Effector memory CD8-positive, alpha-beta T cell (primary cell): ENCODE measurements around the gene VILL.

Experiments
- ATAC-seq: fragments of 150-1000 bp; cut with Tn5 transposase; replicated peaks from 2 replicates; pipeline ENCODE4 v1.10.0; 2021; ENCODE audit warnings: mild to moderate bottlenecking, moderate library complexity
- DNase-seq, 3 experiments: peaks; one replicate each; pipeline ENCODE4 v3.0.0; 2021
- H3K27ac Mint-ChIP-seq, 2 donors: one replicate each; pipeline ENCODE4 v1.8.0; 2022; ENCODE audit warnings: mild to moderate bottlenecking in 2 of 2, mixed read lengths in 2 of 2, moderate library complexity in 2 of 2
- H3K27me3 Mint-ChIP-seq, 2 donors: one replicate each; pipeline ENCODE4 v1.8.0; 2022; ENCODE audit warnings: mixed read lengths in 2 of 2
- H3K36me3 Mint-ChIP-seq: one replicate; pipeline ENCODE4 v1.8.0; 2022; ENCODE audit warnings: mild to moderate bottlenecking, moderate library complexity, mixed read lengths; ENCODE audit not compliant: insufficient read depth
- H3K4me1 Mint-ChIP-seq, 2 donors: one replicate each; pipeline ENCODE4 v1.8.0; 2022; ENCODE audit warnings: low read depth in 2 of 2, mixed read lengths in 2 of 2
- H3K4me3 Mint-ChIP-seq, 2 donors: one replicate each; pipeline ENCODE4 v1.8.0; 2022; ENCODE audit warnings: mild to moderate bottlenecking in 2 of 2, mixed read lengths in 2 of 2, moderate library complexity in 2 of 2
- H3K9me3 Mint-ChIP-seq, 2 donors: one replicate each; pipeline ENCODE4 v1.8.0; 2022; ENCODE audit warnings: mixed read lengths in 2 of 2

The VILL gene

GRCh38 chr3:37993067-37993455 is 2.5 kb downstream of the VILL start:
- H3K4me1 Mint-ChIP-seq: peaks cover 39 to 40% of the 10 kb centered on the region in 2 donors
- H3K4me3 Mint-ChIP-seq: peak overlapping the region; percentile 94 to 96
- ATAC-seq (no peak), DNase-seq (no peak)
- no peaks in the 10 kb centered on the region for H3K27me3 Mint-ChIP-seq
- peaks cover 11% of the 10 kb centered on the region for H3K36me3 Mint-ChIP-seq
- H3K27ac Mint-ChIP-seq: peak overlapping the region; percentile 96 to 97
- H3K9me3 Mint-ChIP-seq: no peaks in the 10 kb centered on the region

- Mint-ChIP-seq H3K4me3 (peak overlapping the region; percentile 94 to 96), H3K9me3 (no peaks in the 10 kb centered on the region), H3K36me3 (peaks cover 12% of the 10 kb centered on the region), H3K27ac (peak overlapping the region; percentile 96 to 97), H3K27me3 (no peaks in the 10 kb centered on the region), H3K4me1 (peaks cover 42 to 44% of the 10 kb centered on the region in 2 donors)
- ATAC-seq: no peak
- no peak for DNase-seq
These were observed 2.9 kb downstream of the VILL start for GRCh38 chr3:37993460-37993819.

DNA sequence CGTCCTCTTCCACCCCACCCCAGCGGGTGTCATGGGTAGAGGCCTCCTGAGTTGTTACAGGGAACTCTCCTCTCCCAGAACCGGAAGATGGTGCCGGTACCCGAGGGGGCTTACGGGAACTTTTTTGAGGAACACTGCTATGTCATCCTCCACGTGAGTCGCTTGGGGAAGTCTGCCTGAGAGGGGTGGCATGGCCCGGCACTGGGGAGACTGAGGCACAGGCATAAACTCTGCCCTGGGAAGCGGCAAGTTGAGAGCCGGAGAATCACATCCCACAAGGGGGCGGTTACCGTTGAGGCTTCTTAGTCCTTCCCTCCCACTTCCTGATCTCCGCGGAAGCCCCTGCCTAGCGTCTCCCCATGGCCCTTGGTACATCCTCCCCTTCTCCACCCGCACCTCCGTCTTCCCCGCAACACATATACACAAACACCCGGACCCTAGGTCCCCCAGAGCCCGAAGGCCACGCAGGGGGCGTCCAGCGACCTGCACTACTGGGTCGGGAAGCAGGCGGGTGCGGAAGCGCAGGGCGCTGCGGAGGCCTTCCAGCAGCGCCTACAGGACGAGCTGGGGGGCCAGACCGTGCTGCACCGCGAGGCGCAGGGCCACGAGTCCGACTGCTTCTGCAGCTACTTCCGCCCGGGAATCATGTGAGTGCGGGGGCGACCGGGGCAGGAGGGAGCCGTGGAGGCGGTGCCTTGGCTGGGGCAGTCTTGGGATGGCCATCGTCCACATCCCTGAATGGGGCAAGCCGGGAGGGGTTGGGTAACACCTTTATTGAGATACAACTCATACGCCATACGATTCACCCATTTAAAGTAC is 3.4 kb downstream of the VILL start:
- no peaks in the 10 kb centered on the region for H3K9me3 Mint-ChIP-seq
- ATAC-seq (peak; percentile 55), DNase-seq (peak in 2 of 3 experiments; percentile 43 to 47)
- H3K4me3 Mint-ChIP-seq: peak overlapping the region; percentile 94 to 96
- no peaks in the 10 kb centered on the region for H3K27me3 Mint-ChIP-seq
- H3K27ac Mint-ChIP-seq: peak overlapping the region; percentile 96 to 97
- peaks cover 14% of the 10 kb centered on the region for H3K36me3 Mint-ChIP-seq
- peaks cover 46 to 47% of the 10 kb centered on the region in 2 donors for H3K4me1 Mint-ChIP-seq

- peak; percentile 1 for ATAC-seq
- Mint-ChIP-seq H3K36me3 (peaks cover 12% of the 10 kb centered on the region), H3K4me3 (peak overlapping the region; percentile 94 to 96), H3K27me3 (no peaks in the 10 kb centered on the region), H3K4me1 (peaks cover 52% of the 10 kb centered on the region in 2 donors), H3K9me3 (no peaks in the 10 kb centered on the region), H3K27ac (peak overlapping the region; percentile 96 to 97)
- no peak for DNase-seq
These were observed 4.0 kb downstream of the VILL start for GRCh38 chr3:37994639-37994972.

- DNase-seq: no peak
- peak overlapping the region; percentile 78 to 89 for H3K27ac Mint-ChIP-seq
- no peak for ATAC-seq
- no peaks in the 10 kb centered on the region for H3K9me3 Mint-ChIP-seq
- peaks cover 19% of the 10 kb centered on the region for H3K36me3 Mint-ChIP-seq
- no peaks in the 10 kb centered on the region for H3K27me3 Mint-ChIP-seq
- peaks cover 53 to 56% of the 10 kb centered on the region in 2 donors for H3K4me1 Mint-ChIP-seq
- peak overlapping the region; percentile 94 to 96 for H3K4me3 Mint-ChIP-seq
These were observed 5.4 kb downstream of the VILL start for GRCh38 chr3:37995652-37996641.

DNA sequence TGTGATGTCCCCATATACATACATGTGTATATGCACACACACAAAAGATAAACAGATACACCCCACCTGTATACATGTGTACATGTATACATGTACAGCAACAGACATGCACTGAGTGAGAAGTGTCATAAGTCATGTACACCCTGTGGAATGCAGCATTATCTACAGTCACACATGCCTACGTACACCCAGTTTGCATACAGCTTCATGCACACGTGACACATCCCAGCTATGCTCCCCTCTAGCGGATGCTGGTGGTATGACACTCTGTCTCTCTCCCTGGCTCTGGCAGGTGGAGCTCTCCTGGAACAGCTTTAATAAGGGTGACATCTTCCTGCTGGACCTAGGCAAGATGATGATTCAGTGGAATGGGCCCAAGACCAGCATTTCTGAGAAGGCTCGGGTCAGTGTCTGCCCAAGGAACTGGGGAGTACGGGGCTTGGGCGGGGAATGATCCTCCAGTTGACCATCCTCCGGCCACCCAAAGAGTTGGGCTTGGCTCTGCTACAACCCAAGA is 6.3 kb downstream of the VILL start:
- ATAC-seq: peak; percentile 63
- Mint-ChIP-seq H3K4me3 (peak overlapping the region; percentile 40 to 62), H3K4me1 (peaks cover 53 to 56% of the 10 kb centered on the region in 2 donors), H3K27ac (peak overlapping the region; percentile 78 to 89), H3K36me3 (peaks cover 15% of the 10 kb centered on the region), H3K27me3 (no peaks in the 10 kb centered on the region), H3K9me3 (no peaks in the 10 kb centered on the region)
- peak; percentile 80 to 84 (median 83) for DNase-seq

- no peak for ATAC-seq
- Mint-ChIP-seq H3K4me3 (peak overlapping the region in 1 of 2 donors; percentile 62), H3K36me3 (peaks cover 18% of the 10 kb centered on the region), H3K9me3 (no peaks in the 10 kb centered on the region), H3K27me3 (no peaks in the 10 kb centered on the region), H3K4me1 (peaks cover 53 to 56% of the 10 kb centered on the region in 2 donors), H3K27ac (peak overlapping the region; percentile 89 to 92)
- no peak for DNase-seq
These were observed 6.8 kb downstream of the VILL start for GRCh38 chr3:37997342-37997741.

DNA sequence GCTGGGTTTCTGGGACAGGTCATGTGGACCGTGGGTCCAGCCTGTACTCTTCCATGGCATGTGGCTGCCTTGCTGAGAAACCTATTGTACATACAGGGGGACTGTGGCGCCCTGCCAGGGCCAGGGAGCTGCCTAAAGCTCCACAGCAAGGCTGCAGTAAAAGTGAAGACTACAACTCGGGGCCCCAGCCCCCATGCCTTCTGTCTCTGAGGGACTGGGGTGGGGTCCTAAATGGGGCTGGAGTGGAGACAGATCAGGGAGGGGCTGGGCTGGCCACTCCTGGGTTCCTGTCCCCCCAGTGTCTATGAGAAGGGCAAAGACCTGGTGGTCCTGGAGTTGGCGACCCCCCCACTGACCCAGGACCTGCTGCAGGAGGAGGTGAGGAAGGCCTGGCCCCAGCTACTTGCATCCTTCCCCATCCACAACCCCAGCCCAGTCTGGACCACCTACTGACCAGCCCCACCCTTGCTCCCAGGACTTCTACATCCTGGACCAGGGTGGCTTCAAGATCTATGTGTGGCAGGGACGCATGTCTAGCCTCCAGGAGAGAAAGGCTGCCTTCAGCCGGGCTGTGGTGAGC is 7.3 kb downstream of the VILL start:
- no peak for ATAC-seq
- peaks cover 55 to 58% of the 10 kb centered on the region in 2 donors for H3K4me1 Mint-ChIP-seq
- no peak for DNase-seq
- no peaks in the 10 kb centered on the region for H3K9me3 Mint-ChIP-seq
- H3K27me3 Mint-ChIP-seq: no peaks in the 10 kb centered on the region
- peak overlapping the region; percentile 70 to 78 for H3K4me3 Mint-ChIP-seq
- H3K27ac Mint-ChIP-seq: peak overlapping the region; percentile 92 to 96
- H3K36me3 Mint-ChIP-seq: peaks cover 20% of the 10 kb centered on the region

GRCh38 chr3:37999836-38000235 is 9.2 kb downstream of the VILL start:
- peaks cover 54 to 57% of the 10 kb centered on the region in 2 donors for H3K4me1 Mint-ChIP-seq
- H3K9me3 Mint-ChIP-seq: no peaks in the 10 kb centered on the region
- peaks cover 16% of the 10 kb centered on the region for H3K36me3 Mint-ChIP-seq
- H3K4me3 Mint-ChIP-seq: peak overlapping the region; percentile 70 to 78
- ATAC-seq: no peak
- no peaks in the 10 kb centered on the region for H3K27me3 Mint-ChIP-seq
- DNase-seq: no peak
- H3K27ac Mint-ChIP-seq: peak overlapping the region; percentile 80 to 92

DNA sequence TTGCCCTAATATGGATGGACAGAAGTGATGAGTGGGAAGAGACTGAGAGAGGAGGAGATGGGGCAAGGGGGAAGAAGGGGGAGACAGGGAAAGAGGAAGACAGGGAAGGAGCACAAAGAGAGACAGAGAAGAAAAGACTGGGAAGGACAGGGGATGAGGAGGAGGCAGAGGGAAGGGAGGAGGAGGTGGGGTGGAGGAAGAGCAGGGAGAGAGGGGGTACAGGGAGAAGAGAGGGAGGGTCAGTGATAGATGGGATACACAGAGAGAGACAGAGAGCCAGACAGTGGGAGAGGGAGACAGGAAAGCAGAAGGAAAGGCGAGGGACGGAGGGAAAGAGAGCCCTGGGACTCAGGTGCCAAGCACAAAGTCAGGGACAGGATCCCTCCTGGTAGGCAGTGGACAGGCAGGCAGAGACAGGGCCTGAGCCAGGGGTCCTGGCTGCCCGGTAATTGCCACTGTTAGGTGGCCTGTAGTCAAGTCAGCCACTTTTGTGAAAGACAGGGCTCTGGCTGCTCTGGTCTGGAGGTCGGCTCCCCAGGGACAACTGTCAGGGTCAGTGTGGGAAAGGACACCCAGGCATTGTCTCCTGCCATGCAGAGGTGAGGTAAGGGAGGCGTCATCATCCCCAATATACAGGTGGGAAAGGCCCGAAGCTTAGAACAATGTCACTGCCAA is 9.8 kb downstream of the VILL start:
- no peak for DNase-seq
- no peak overlapping the region for H3K4me3 Mint-ChIP-seq
- peaks cover 54 to 56% of the 10 kb centered on the region in 2 donors for H3K4me1 Mint-ChIP-seq
- no peaks in the 10 kb centered on the region for H3K9me3 Mint-ChIP-seq
- peaks cover 19% of the 10 kb centered on the region for H3K36me3 Mint-ChIP-seq
- H3K27me3 Mint-ChIP-seq: no peaks in the 10 kb centered on the region
- H3K27ac Mint-ChIP-seq: peak overlapping the region; percentile 80 to 92
- ATAC-seq: no peak

GRCh38 chr3:38000965-38001455 is 10.4 kb downstream of the VILL start:
- ATAC-seq (no peak), DNase-seq (no peak)
- Mint-ChIP-seq H3K36me3 (peaks cover 22% of the 10 kb centered on the region), H3K27ac (no peak overlapping the region), H3K27me3 (no peaks in the 10 kb centered on the region), H3K9me3 (no peaks in the 10 kb centered on the region), H3K4me1 (peaks cover 48 to 50% of the 10 kb centered on the region in 2 donors), H3K4me3 (no peak overlapping the region)

DNA sequence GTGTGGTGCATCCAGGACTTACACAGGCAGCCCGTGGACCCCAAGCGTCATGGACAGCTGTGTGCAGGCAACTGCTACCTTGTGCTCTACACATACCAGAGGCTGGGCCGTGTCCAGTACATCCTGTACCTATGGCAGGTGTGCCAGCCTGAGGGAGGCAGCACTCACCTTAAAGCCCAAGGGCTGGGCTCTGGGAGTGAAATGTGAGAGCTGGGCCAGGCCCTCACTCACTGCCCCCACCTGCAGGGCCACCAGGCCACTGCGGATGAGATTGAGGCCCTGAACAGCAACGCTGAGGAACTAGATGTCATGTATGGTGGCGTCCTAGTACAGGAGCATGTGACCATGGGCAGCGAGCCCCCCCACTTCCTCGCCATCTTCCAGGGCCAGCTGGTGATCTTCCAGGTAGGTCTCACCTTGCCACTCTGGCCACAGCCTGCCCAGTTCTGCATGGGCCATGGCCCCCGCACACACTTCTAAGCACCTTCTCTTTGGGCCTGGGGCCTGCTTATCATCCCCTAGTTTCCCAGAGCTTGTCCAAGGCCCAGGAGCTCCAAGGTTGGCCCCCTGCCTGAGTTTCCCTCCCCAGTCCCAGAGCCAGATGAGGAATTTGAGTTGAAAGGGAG is 11.0 kb downstream of the VILL start:
- H3K4me3 Mint-ChIP-seq: no peak overlapping the region
- peaks cover 26% of the 10 kb centered on the region for H3K36me3 Mint-ChIP-seq
- DNase-seq (no peak), ATAC-seq (no peak)
- no peaks in the 10 kb centered on the region for H3K9me3 Mint-ChIP-seq
- peaks cover 42 to 44% of the 10 kb centered on the region in 2 donors for H3K4me1 Mint-ChIP-seq
- H3K27ac Mint-ChIP-seq: peak overlapping the region in 1 of 2 donors; percentile 89
- H3K27me3 Mint-ChIP-seq: no peaks in the 10 kb centered on the region
